GM20000 (cell line): ENCODE results near the gene CLPTM1L.
"Not testable (repeated sequence)": the region's sequence is repeated elsewhere in the genome, so short reads cannot be mapped to it uniquely, and the experiment has no call there.

ENCODE experiments used
- DNase-seq: peaks from one replicate; pipeline ENCODE4 v3.0.0; 2012; ENCODE audit warnings: low spot score
- TF ChIP-seq, protein P1 (sequence below): IDR thresholded peaks from 2 replicates; pipeline ENCODE4 v1.5.1; 2012; ENCODE audit warnings: mild to moderate bottlenecking, control low read depth; ENCODE audit errors: extremely low read depth, missing control alignments

The CLPTM1L gene

DNA sequence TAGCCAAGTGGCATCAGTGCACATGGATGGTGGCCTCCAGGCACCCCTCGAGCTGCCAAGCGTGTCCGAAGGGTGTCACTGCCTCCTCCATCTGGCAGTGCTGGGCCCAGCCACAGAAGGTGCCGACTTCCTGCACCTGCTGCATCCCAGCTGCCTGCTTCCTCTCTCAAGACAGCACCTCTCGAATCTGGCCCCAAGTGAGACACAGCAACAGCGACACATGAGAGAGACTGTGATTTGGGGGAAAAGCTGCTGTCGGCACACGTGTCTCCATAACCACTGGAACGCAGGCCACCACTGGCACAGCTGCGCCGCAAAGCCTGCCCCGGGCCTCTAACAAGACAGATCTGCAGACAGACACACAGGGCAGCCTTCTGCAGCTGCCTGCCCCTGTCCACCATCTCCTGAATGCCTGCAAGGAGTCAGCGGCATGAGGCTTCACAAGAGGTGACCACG lies 8.8 kb downstream of the CLPTM1L start:
- TF ChIP-seq, protein P1, sequence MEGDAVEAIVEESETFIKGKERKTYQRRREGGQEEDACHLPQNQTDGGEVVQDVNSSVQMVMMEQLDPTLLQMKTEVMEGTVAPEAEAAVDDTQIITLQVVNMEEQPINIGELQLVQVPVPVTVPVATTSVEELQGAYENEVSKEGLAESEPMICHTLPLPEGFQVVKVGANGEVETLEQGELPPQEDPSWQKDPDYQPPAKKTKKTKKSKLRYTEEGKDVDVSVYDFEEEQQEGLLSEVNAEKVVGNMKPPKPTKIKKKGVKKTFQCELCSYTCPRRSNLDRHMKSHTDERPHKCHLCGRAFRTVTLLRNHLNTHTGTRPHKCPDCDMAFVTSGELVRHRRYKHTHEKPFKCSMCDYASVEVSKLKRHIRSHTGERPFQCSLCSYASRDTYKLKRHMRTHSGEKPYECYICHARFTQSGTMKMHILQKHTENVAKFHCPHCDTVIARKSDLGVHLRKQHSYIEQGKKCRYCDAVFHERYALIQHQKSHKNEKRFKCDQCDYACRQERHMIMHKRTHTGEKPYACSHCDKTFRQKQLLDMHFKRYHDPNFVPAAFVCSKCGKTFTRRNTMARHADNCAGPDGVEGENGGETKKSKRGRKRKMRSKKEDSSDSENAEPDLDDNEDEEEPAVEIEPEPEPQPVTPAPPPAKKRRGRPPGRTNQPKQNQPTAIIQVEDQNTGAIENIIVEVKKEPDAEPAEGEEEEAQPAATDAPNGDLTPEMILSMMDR: no peak
- DNase-seq: no peak

DNA sequence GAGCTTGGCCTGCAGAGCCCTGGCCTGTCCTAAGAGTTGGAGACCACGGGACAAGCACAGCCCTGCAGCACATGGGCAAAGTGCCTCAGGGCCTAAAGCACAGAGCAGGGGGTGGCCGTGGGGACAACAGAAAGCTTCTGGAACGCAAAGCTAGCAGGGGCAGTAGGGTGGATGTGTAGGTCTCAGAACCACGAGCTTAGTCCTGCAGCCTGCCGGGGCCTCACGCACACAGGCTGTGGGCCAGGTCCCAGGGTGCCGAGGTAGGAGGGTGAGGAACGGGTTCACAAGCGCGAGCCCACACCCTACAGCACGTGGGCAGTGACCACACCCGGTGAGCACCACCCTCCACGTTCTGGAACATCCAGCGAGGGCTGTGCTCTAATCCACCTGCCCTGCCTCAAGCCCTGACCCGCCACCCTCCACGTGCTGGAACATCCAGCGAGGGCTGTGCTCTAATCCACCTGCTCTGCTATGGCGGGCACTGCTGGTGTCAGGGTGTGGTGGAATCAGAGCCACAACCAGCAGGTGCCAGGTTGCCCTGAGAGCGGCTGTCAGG lies 9.3 kb downstream of the CLPTM1L start:
- no peak for DNase-seq
- TF ChIP-seq, protein P1: no peak

DNA sequence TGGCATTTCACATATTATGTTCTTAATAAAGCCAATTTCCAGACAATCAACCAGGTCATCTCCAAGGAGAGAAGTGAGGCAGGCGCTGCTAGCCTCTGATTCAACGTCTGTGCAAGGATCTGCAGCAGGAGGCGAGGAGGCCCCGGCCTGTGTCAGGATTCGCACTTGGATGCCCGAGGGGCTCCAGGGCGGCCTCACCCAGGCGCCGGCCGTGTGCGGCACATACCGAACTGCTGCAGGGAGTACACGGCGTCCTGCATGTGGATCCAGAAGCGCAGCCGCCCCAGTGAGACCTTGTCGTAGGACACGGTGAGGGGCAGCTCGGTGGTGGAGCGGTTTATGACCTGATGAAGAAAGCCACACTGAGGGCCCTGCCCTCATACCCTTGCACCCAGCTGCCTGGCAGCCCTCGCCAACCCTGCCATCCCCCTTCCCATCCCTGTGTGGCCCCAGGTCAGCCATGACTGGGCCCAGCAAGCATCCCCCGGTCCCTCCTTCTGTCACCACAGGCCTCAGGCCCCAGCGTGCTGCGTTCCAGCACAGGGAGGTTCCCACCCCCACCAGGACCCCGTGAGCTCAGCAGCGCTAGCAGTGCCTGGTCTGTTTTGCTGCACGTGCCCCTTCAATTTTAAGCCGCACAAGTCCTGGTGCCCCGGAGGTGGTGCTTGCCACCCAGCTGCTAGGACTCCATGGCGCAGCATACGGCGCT lies 9.9 kb downstream of the CLPTM1L start:
- TF ChIP-seq, protein P1: no peak
- DNase-seq: no peak

DNA sequence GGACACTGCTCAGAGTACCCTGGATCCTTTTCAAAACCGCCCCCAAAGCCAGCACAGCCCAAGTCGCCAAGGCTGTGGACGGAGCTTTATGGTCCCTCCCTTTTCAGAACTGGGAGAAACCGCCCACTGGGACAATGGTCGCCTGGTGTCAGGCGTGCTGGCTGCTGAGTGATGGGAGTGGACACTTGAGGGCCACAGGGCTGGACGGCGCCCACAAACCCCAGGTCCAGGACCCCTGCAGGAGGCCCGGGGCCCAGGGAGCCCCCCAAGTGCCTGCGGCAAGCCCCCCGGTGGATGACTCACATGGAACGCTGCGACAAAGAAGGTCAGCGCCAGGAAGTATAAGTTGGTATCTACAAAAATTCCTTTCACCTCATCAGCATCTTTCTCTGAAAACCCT lies 10.9 kb downstream of the CLPTM1L start:
- TF ChIP-seq, protein P1: no peak
- no peak for DNase-seq

DNA sequence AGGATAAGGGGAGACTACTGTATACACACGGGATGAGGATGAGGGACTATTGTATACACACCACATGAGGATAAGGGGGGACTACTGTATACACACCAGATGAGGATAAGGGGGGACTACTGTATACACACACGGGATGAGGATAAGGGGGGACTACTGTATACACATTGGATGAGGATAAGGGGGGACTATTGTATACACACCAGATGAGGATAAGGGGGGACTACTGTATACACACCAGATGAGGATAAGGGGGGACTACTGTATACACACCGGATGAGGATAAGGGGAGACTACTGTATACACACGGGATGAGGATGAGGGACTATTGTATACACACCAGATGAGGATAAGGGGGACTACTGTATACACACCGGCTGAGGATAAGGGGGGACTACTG lies 11.6 kb downstream of the CLPTM1L start:
- DNase-seq: not testable (repeated sequence)

DNA sequence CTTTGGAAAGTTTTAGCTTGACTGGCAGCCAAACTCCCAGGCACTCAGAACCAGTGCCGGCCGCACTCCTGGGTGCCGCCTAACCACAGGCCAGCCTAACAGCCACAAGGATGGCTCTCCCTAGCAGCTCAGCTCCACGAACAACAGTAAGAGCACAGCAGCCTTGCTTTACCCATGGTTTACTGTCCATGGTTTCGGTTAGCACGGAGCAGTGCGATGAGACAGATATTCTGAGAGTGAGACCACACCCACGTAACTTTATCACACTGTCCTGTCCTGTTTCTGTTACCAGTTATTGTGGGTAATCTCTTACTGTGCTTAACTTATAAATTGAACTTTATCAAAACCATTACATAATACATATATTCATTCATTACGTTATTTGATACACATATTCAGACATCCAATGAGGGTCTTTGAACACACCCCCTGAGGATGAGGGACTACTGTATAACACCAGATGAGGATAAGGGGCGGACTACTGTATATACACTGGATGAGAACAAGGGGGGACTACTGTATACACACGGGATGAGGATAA lies 12.4 kb downstream of the CLPTM1L start:
- TF ChIP-seq, protein P1: no peak
- no peak for DNase-seq

DNA sequence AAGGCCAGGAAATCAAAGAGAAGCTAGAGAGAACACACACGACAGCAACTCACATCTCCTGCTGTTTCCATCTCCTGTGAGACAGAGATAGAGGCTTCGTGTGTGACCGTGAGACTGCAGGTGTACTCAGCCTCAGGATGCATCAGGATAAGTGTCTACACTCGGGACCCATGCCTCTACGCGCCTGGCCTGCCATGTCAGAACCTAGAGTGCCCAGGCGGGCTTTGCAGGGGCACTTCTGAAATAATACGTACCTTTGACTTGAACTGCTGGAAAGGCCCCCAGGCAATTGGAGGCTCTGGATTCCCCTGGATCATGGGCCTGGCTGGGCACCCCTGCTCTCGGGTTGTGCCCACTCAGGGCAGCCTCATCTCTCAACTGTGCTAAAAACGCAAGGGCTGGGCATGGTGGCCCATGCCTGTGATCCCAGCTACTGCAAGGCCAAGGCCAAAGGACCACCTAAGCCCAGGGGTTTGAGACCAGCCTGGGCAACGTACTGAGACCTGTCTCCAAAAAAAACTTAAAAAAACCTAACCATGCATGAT lies 13.0 kb downstream of the CLPTM1L start:
- DNase-seq: no peak
- TF ChIP-seq, protein P1: no peak
